Prostate gland (tissue), 2 donors: Measurements from ENCODE around the gene MROH9.

ENCODE experiments used
- POLR2A ChIP-seq: fragments of 450-650 bp; IDR thresholded peaks from one replicate; pipeline ENCODE4 v1.6.1; 2016; ENCODE audit warnings: antibody characterized with exemption, mild to moderate bottlenecking
- POLR2AphosphoS5 ChIP-seq: sonication (generic); formaldehyde crosslinking; IDR thresholded peaks from one replicate; pipeline ENCODE4 v1.6.1; 2017; ENCODE audit warnings: antibody characterized with exemption
- TF ChIP-seq, protein P1 (sequence below), 4 experiments: fragments of 200-600 bp in 2 of 4; fragments of 450-650 bp in 2 of 4; sonication (generic) in 2 of 4; IDR thresholded peaks; 1 replicate in 3 of 4; 2 replicates in 1 of 4; pipeline ENCODE4 v1.5.1; 2016 to 2019; ENCODE audit warnings: antibody characterized with exemption in 4 of 4, mild to moderate bottlenecking in 2 of 4, moderate library complexity in 2 of 4

DNA sequence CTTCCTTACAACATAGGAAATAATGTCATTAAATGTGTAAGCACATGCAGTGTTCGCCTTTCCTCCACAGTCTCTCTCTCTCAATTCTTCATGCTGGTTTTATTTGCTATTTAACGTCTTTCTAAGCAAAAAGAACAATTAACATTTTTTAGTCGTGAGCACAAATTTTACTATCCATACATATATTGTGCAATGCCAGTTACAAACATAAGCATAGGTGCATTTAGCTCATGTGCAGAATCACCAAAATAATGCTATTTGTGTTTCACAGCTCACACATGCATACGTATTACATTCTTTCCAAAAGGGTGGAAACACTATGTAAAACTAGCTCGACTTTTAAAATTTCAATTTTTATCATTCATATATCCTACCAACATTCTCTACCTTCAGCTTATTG lies 52.1 kb downstream of the MROH9 start:
- TF ChIP-seq, protein P1, sequence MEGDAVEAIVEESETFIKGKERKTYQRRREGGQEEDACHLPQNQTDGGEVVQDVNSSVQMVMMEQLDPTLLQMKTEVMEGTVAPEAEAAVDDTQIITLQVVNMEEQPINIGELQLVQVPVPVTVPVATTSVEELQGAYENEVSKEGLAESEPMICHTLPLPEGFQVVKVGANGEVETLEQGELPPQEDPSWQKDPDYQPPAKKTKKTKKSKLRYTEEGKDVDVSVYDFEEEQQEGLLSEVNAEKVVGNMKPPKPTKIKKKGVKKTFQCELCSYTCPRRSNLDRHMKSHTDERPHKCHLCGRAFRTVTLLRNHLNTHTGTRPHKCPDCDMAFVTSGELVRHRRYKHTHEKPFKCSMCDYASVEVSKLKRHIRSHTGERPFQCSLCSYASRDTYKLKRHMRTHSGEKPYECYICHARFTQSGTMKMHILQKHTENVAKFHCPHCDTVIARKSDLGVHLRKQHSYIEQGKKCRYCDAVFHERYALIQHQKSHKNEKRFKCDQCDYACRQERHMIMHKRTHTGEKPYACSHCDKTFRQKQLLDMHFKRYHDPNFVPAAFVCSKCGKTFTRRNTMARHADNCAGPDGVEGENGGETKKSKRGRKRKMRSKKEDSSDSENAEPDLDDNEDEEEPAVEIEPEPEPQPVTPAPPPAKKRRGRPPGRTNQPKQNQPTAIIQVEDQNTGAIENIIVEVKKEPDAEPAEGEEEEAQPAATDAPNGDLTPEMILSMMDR (IDR thresholded peaks at IDR 0.05), result no peak
- no peak for TF ChIP-seq POLR2AphosphoS5
- TF ChIP-seq POLR2A, result no peak
